Smooth muscle cell (in vitro differentiated cells): ENCODE measurements around the gene CLMN. TPM values are rescaled to one million over a fixed set of nuclear protein-coding genes. Genes with fewer than 3 reads are reported as not detected.

ENCODE experiments used
- DNase-seq: peaks from one replicate; lab custom pipeline; 2025; ENCODE audit not compliant: unreplicated experiment; lab: John Stamatoyannopoulos, UW
- H2AFZ ChIP-seq: fragments of 200-600 bp; sonication (generic); 2 replicates; pipeline ENCODE4 v1.6.0; 2016; ENCODE audit warnings: antibody characterized with exemption, low read depth, mild to moderate bottlenecking
- H3F3A ChIP-seq: fragments of 200-600 bp; sonication (generic); 2 replicates; pipeline ENCODE4 v1.6.0; 2017; ENCODE audit warnings: antibody characterized with exemption, low read depth
- H3K27ac ChIP-seq: fragments of 200-600 bp; sonication (generic); 2 replicates; pipeline ENCODE4 v1.5.1; 2016; ENCODE audit warnings: low read depth, mild to moderate bottlenecking
- H3K27me3 ChIP-seq: fragments of 200-600 bp; sonication (generic); 2 replicates; pipeline ENCODE4 v1.6.1; 2016; ENCODE audit warnings: low read depth, mild to moderate bottlenecking
- H3K36me3 ChIP-seq: fragments of 200-600 bp; sonication (generic); 2 replicates; pipeline ENCODE4 v1.5.1; 2016; ENCODE audit warnings: low read depth
- H3K4me1 ChIP-seq: fragments of 200-600 bp; sonication (generic); 2 replicates; pipeline ENCODE4 v1.5.1; 2016; ENCODE audit warnings: low read depth
- H3K4me2 ChIP-seq: fragments of 200-600 bp; sonication (generic); 2 replicates; pipeline ENCODE4 v1.6.0; 2016; ENCODE audit warnings: mild to moderate bottlenecking
- H3K4me3 ChIP-seq: fragments of 200-600 bp; sonication (generic); 2 replicates; pipeline ENCODE4 v1.5.1; 2016; ENCODE audit warnings: mild to moderate bottlenecking
- H3K79me2 ChIP-seq: fragments of 200-600 bp; sonication (generic); 2 replicates; pipeline ENCODE4 v1.6.0; 2016; ENCODE audit warnings: low read depth, mild to moderate bottlenecking
- H3K9ac ChIP-seq: fragments of 200-600 bp; sonication (generic); 2 replicates; pipeline ENCODE4 v1.6.0; 2016; ENCODE audit warnings: low read depth
- H3K9me3 ChIP-seq: fragments of 200-600 bp; sonication (generic); replicated peaks from 2 replicates; pipeline ENCODE4 v1.5.1; 2016; ENCODE audit warnings: low read depth
- H4K20me1 ChIP-seq: fragments of 200-600 bp; sonication (generic); 2 replicates; pipeline ENCODE4 v1.6.0; 2016; ENCODE audit warnings: low read depth
- WGBS: methylation state at CpG from one replicate; pipeline ENCODE4 v1.1.7; 2016; ENCODE audit warnings: low lambda C conversion rate; 5-methylcytosine and 5-hydroxymethylcytosine counted together
- polyA plus RNA-seq: library from polyadenylated mRNA; unstranded; fragments of >200 nt; fragmentation: Nextera tagmentation; extraction: Ambion mirVana; gene quantifications from 2 replicates; pipeline ENCODE4 v1.2.1, GENCODE V29; 2016
- total RNA-seq: library from RNA; depleted of rRNA; stranded (reverse); fragments of >200 nt; gene quantifications from 2 replicates; pipeline ENCODE4 v1.2.3, GENCODE V29; 2014
- TF ChIP-seq, protein P1 (sequence below): fragments of 200-600 bp; sonication (generic); IDR thresholded peaks from 2 replicates; pipeline ENCODE4 v1.5.1; 2017; ENCODE audit warnings: borderline replicate concordance, mild to moderate bottlenecking, antibody characterized with exemption; ENCODE audit not compliant: insufficient read depth, poor library complexity, severe bottlenecking

The CLMN gene
- total and polyA plus RNA-seq, 2 experiments from 2014 or later: 1.3 to 3.5 TPM

DNA sequence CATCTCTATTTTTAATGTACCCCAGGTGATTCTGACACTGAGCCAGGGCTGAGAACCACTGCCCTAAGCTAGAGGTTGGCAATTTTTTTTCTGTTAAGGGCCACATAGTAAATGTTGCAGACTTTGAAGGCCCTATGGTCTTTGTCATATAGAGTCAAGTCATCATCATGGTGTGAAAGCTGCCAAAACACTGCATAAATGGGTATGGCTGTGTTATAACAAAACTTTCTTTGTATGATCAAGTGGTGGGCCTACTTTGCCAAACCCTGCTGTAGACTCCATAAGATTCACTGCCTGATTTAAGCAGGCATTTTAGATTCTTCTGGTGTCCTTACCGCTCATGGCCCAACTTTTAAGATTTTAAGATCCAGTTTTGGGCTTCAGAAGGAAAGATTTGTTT lies 76.8 kb downstream of the CLMN start:
- Histone ChIP-seq H3K79me2 (no peaks in the 10 kb centered on the region), H2AFZ (no peak overlapping the region), H3K9ac (no peak overlapping the region), H4K20me1 (no peaks in the 10 kb centered on the region), H3F3A (no peaks in the 10 kb centered on the region), H3K4me1 (no peaks in the 10 kb centered on the region), H3K27me3 (no peaks in the 10 kb centered on the region), H3K36me3 (no peaks in the 10 kb centered on the region), H3K9me3 (no peaks in the 10 kb centered on the region), H3K4me3 (no peak overlapping the region), H3K4me2 (no peak overlapping the region), H3K27ac (no peak overlapping the region)
- TF ChIP-seq, protein P1, sequence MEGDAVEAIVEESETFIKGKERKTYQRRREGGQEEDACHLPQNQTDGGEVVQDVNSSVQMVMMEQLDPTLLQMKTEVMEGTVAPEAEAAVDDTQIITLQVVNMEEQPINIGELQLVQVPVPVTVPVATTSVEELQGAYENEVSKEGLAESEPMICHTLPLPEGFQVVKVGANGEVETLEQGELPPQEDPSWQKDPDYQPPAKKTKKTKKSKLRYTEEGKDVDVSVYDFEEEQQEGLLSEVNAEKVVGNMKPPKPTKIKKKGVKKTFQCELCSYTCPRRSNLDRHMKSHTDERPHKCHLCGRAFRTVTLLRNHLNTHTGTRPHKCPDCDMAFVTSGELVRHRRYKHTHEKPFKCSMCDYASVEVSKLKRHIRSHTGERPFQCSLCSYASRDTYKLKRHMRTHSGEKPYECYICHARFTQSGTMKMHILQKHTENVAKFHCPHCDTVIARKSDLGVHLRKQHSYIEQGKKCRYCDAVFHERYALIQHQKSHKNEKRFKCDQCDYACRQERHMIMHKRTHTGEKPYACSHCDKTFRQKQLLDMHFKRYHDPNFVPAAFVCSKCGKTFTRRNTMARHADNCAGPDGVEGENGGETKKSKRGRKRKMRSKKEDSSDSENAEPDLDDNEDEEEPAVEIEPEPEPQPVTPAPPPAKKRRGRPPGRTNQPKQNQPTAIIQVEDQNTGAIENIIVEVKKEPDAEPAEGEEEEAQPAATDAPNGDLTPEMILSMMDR: no peak
- DNase-seq: no peak
- WGBS: 97% methylated on average over 1 of the region's 1 CpG

DNA sequence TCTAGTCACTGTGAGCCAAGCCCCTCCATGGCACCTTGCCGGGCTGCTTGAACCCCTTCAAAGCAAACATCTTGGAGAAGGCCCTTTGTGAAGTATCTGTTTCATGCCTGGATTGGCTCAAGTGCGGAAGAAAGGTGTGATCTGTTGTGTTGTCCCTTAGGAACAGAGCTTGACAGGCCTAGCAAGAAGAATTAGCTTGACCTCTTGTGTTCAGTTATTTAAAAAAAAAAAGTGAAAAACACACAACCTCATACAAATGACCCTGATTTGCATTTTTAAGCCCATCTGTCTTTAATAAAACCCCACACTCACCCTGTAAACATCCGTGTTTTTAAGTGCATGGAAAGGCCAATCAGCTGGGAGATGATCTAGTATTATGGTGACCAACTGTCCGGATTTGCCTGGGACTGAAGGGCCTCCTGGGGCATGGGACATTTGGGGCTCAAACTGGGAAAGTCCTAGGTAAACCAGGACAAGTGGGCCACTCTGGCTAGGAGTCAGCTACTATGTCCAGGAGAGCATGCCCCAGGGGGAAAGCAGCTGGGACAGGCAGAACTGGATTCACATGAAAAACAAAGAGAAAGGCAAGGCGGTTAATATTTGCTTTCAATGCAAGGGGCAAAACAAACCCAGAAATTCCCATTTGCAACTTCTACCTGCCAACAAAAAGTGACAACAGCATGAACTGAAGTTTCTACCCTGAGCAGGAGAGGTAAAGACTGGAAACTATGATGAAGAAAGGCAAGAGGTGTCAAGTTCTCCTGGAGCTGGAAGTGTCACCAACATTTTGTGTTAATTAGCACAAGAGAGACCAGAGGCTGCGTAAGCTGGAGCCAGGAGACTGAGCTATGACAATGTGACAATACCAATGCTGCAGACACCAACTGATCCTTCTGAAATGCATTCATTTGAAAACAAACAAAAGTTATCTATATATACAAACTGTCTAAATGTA lies 78.6 kb downstream of the CLMN start:
- TF ChIP-seq, protein P1: no peak
- WGBS: 80% methylated on average over 6 of the region's 6 CpGs

DNA sequence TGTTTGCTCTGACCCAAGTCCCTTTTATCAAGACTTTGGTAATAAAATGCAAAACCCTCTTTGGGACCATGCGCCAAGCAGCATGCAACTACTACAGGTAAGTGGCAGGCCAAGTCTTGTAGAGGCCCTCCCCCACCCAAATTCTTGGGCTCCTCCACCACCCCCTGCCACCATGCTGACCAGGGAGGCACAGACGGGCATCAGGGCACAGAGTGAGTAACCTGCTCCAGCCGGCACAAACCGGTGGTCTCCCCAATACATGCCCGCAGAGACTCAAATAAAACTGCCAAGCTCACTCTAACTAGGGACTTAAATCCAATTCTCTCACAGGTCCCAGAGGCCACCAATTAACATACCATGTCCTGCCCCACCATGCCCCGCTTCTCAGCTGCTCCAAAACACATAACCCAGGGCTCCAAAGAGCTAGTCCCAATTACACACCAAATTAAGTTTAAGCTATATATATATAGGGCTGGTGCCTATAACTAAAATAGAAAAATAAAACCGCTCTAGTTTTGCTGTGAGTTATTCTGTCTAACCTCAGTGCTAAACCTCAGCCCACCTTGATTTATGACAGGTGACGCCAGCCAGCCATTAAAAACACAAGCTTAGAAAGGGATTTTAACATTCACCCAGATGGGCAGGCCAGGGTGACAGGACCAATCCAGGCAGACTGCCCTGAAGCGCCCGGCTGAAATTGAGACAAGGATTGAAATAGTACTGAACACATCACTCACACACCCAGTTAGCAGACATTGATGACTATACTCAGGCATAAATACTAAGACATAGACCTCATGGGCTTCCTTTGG lies 81.0 kb downstream of the CLMN start:
- Histone ChIP-seq H4K20me1 (no peaks in the 10 kb centered on the region), H3K27me3 (no peaks in the 10 kb centered on the region), H3K9ac (no peak overlapping the region), H3K27ac (no peak overlapping the region), H2AFZ (no peak overlapping the region), H3F3A (no peaks in the 10 kb centered on the region), H3K4me2 (no peak overlapping the region), H3K4me1 (no peaks in the 10 kb centered on the region), H3K9me3 (no peaks in the 10 kb centered on the region), H3K36me3 (no peaks in the 10 kb centered on the region), H3K79me2 (no peaks in the 10 kb centered on the region), H3K4me3 (no peak overlapping the region)
- no peak for DNase-seq
- 93% methylated on average over 10 of the region's 10 CpGs for WGBS
- TF ChIP-seq, protein P1: no peak

More for the DNA sequence above, 78.6 kb downstream of the CLMN start:
- no peaks in the 10 kb centered on the region for H3F3A ChIP-seq
- H3K27me3 ChIP-seq: no peaks in the 10 kb centered on the region
- H4K20me1 ChIP-seq: no peaks in the 10 kb centered on the region
- no peak overlapping the region for H3K4me3 ChIP-seq
- H3K4me2 ChIP-seq: no peak overlapping the region
- no peaks in the 10 kb centered on the region for H3K79me2 ChIP-seq
- no peaks in the 10 kb centered on the region for H3K4me1 ChIP-seq
- no peak overlapping the region for H2AFZ ChIP-seq
- H3K36me3 ChIP-seq: no peaks in the 10 kb centered on the region
- H3K27ac ChIP-seq: no peak overlapping the region
- no peak for DNase-seq
- no peak overlapping the region for H3K9ac ChIP-seq
- no peaks in the 10 kb centered on the region for H3K9me3 ChIP-seq
